ENCODE results near the gene C10orf67.
"Not testable (repeated sequence)": the region's sequence is repeated elsewhere in the genome, so short reads cannot be mapped to it uniquely, and the experiment has no call there.

The C10orf67 gene

GRCh38 chr10:23368816-23369640 lies 24.4 kb upstream of the C10orf67 start:
- TF ChIP-seq ZFX (IDR thresholded peaks at IDR 0.05; ENCODE audit: borderline replicate concordance) (no peak), CTCF (IDR thresholded peaks at IDR 0.05) (no peak)
- H3K27ac ChIP-seq: no peak overlapping the region

- no peak overlapping the region for H3K27ac ChIP-seq
- TF ChIP-seq CTCF (IDR thresholded peaks at IDR 0.05) (no peak), ZFX (IDR thresholded peaks at IDR 0.05; ENCODE audit: borderline replicate concordance) (no peak)
Measured at GRCh38 chr10:23367896-23368595, 23.4 kb upstream of the C10orf67 start.

GRCh38 chr10:23365417-23366030 lies 20.9 kb upstream of the C10orf67 start:
- H3K27ac ChIP-seq: not testable (repeated sequence)

- TF ChIP-seq ZFX (IDR thresholded peaks at IDR 0.05; ENCODE audit: borderline replicate concordance) (no peak), CTCF (IDR thresholded peaks at IDR 0.05) (no peak)
- H3K27ac ChIP-seq: no peak overlapping the region
Measured at GRCh38 chr10:23364378-23364777, 19.8 kb upstream of the C10orf67 start.

- no peak overlapping the region for H3K27ac ChIP-seq
- no peak for TF ChIP-seq ZFX (IDR thresholded peaks at IDR 0.05; ENCODE audit: borderline replicate concordance)
- TF ChIP-seq CTCF (IDR thresholded peaks at IDR 0.05): no peak
Measured at GRCh38 chr10:23363793-23364135, 19.2 kb upstream of the C10orf67 start.

- no peak overlapping the region for H3K27ac ChIP-seq
- TF ChIP-seq CTCF (IDR thresholded peaks at IDR 0.05) (no peak), ZFX (IDR thresholded peaks at IDR 0.05; ENCODE audit: borderline replicate concordance) (no peak)
Measured at GRCh38 chr10:23362879-23363792, 18.5 kb upstream of the C10orf67 start.
